ENCODE results near the gene MYBPC2.

DNA sequence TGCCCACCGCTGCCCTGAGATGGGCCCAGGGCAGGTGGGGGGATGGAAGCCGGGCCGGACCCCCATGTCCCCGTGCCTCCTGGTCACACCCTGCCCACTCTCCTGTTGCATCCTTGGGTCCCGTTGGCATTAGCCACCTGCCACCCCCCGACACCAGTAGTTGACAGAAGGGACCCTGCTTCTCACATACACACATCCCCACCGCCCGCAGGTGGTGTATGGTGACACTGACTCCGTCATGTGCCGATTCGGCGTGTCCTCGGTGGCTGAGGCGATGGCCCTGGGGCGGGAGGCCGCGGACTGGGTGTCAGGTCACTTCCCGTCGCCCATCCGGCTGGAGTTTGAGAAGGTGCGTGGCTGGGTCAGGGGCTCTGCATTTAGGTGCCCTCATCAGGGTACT is 19.2 kb upstream of the MYBPC2 start:
- TF ChIP-seq CTCF (IDR thresholded peaks at IDR 0.05) (no peak), EZH2 (IDR thresholded peaks at IDR 0.05) (no peak)

Measured in neural progenitor cell (in vitro differentiated cells).